Measurements from ENCODE around the gene VILL.
"Not testable (repeated sequence)": the region's sequence is repeated elsewhere in the genome, so short reads cannot be mapped to it uniquely, and the experiment has no call there.

The VILL gene

GRCh38 chr3:37967260-37967881 lies 23.2 kb upstream of the VILL start:
- peak; percentile 82 for TF ChIP-seq CTCF (IDR thresholded peaks at IDR 0.05; ENCODE audit: low read depth, low read length)
- no peaks in the 10 kb centered on the region for H3K4me1 ChIP-seq

GRCh38 chr3:37968199-37968598 lies 22.4 kb upstream of the VILL start:
- H3K4me3 ChIP-seq (ENCODE audit: low read depth, low read length): no peak overlapping the region
- no peaks in the 10 kb centered on the region for H3K27me3 ChIP-seq
- no peaks in the 10 kb centered on the region for H3K36me3 ChIP-seq
- no peak for TF ChIP-seq CTCF (IDR thresholded peaks at IDR 0.05; ENCODE audit: low read depth, low read length)
- DNase-seq: no peak
- no peaks in the 10 kb centered on the region for H3K9me3 ChIP-seq
- no peaks in the 10 kb centered on the region for H3K4me1 ChIP-seq

More at GRCh38 chr3:37967260-37967881, 23.2 kb upstream of the VILL start:
- Histone ChIP-seq H3K9me3 (no peaks in the 10 kb centered on the region), H3K36me3 (no peaks in the 10 kb centered on the region), H3K27me3 (no peaks in the 10 kb centered on the region), H3K4me3 (ENCODE audit: low read depth, low read length) (no peak overlapping the region)
- peak; percentile 68 for DNase-seq

- Histone ChIP-seq H3K27me3 (no peaks in the 10 kb centered on the region), H3K4me3 (ENCODE audit: low read depth, low read length) (no peak overlapping the region), H3K4me1 (no peaks in the 10 kb centered on the region), H3K9me3 (no peaks in the 10 kb centered on the region), H3K36me3 (no peaks in the 10 kb centered on the region)
- no peak for TF ChIP-seq CTCF (IDR thresholded peaks at IDR 0.05; ENCODE audit: low read depth, low read length)
- no peak for DNase-seq
These were observed 21.6 kb upstream of the VILL start for GRCh38 chr3:37968813-37969595.

- Histone ChIP-seq H3K27me3 (no peaks in the 10 kb centered on the region), H3K4me1 (no peaks in the 10 kb centered on the region), H3K9me3 (no peaks in the 10 kb centered on the region)
These were observed 20.9 kb upstream of the VILL start for GRCh38 chr3:37969596-37970100.

GRCh38 chr3:37970802-37971201 lies 19.8 kb upstream of the VILL start:
- Histone ChIP-seq H3K36me3 (no peaks in the 10 kb centered on the region; the same call in 1 of the 2 replicates), H3K27me3 (no peaks in the 10 kb centered on the region), H3K4me1 (no peaks in the 10 kb centered on the region), H3K4me3 (ENCODE audit: low read depth, low read length) (no peak overlapping the region), H3K9me3 (no peaks in the 10 kb centered on the region)
- no peak for TF ChIP-seq CTCF (IDR thresholded peaks at IDR 0.05; ENCODE audit: low read depth, low read length)
- DNase-seq: no peak

More at GRCh38 chr3:37969596-37970100, 20.9 kb upstream of the VILL start:
- DNase-seq: no peak
- TF ChIP-seq CTCF (IDR thresholded peaks at IDR 0.05; ENCODE audit: low read depth, low read length): no peak
- Histone ChIP-seq H3K4me3 (ENCODE audit: low read depth, low read length) (no peak overlapping the region), H3K36me3 (no peaks in the 10 kb centered on the region)

GRCh38 chr3:37971467-37971866 lies 19.1 kb upstream of the VILL start:
- Histone ChIP-seq H3K9me3 (no peaks in the 10 kb centered on the region), H3K27me3 (no peaks in the 10 kb centered on the region), H3K4me3 (ENCODE audit: low read depth, low read length) (no peak overlapping the region), H3K4me1 (no peaks in the 10 kb centered on the region), H3K36me3 (no peaks in the 10 kb centered on the region; the same call in 1 of the 2 replicates)
- TF ChIP-seq CTCF (IDR thresholded peaks at IDR 0.05; ENCODE audit: low read depth, low read length): no peak
- DNase-seq: no peak

- not testable (repeated sequence) for H3K9me3 ChIP-seq; H3K27me3 ChIP-seq; H3K36me3 ChIP-seq; H3K4me3 ChIP-seq (ENCODE audit: low read depth, low read length); H3K4me1 ChIP-seq; DNase-seq
These were observed 18.5 kb upstream of the VILL start for GRCh38 chr3:37972056-37972455.
